GM23338 (cell line): ENCODE measurements around the gene CRISPLD2. TPM values are rescaled to one million over a fixed set of nuclear protein-coding genes. Genes with fewer than 3 reads are reported as not detected.
A peak's percentile ranks its signal among the peaks of the same experiment; 100 is the strongest.

Experiments used
- ATAC-seq: fragments of 200-7000 bp; cut with Tn5 transposase; 3 replicates; pipeline ENCODE4 v1.9.1; 2020
- DNase-seq: peaks from one replicate; pipeline ENCODE4 v3.0.0-alpha.2; 2015; ENCODE audit warnings: low spot score
- H2AFZ ChIP-seq: fragments of 200-600 bp; sonication (generic); 2 replicates; pipeline ENCODE4 v1.8.0; 2016; ENCODE audit warnings: antibody characterized with exemption, mild to moderate bottlenecking, moderate library complexity
- H3F3A ChIP-seq: fragments of 200-600 bp; sonication (generic); replicated peaks from 2 replicates; pipeline ENCODE4 v1.8.0; 2017; ENCODE audit warnings: antibody characterized with exemption, mixed run types, low read depth
- H3K27ac ChIP-seq: fragments of 200-600 bp; sonication (generic); 2 replicates; pipeline ENCODE4 v1.6.1; 2016; ENCODE audit warnings: low read depth
- H3K27me3 ChIP-seq: fragments of 200-600 bp; sonication (generic); 2 replicates; pipeline ENCODE4 v1.8.0; 2016; ENCODE audit warnings: mild to moderate bottlenecking, mixed run types, moderate library complexity; ENCODE audit not compliant: insufficient read depth
- H3K36me3 ChIP-seq: fragments of 200-600 bp; sonication (generic); 2 replicates; pipeline ENCODE4 v1.8.0; 2016; ENCODE audit warnings: mild to moderate bottlenecking; ENCODE audit not compliant: insufficient read depth
- H3K4me1 ChIP-seq: fragments of 200-600 bp; sonication (generic); 2 replicates; pipeline ENCODE4 v1.8.0; 2016; ENCODE audit warnings: mild to moderate bottlenecking, moderate library complexity; ENCODE audit not compliant: insufficient read depth
- H3K4me2 ChIP-seq: fragments of 200-600 bp; sonication (generic); 2 replicates; pipeline ENCODE4 v1.7.1; 2017; ENCODE audit warnings: mixed run types
- H3K4me3 ChIP-seq: fragments of 200-600 bp; sonication (generic); 2 replicates; pipeline ENCODE4 v1.6.1; 2016; ENCODE audit warnings: mixed run types
- H3K79me2 ChIP-seq: fragments of 200-600 bp; sonication (generic); replicated peaks from 2 replicates; pipeline ENCODE4 v1.8.0; 2017; ENCODE audit warnings: mild to moderate bottlenecking; ENCODE audit not compliant: insufficient read depth
- H3K9me2 ChIP-seq: fragments of 200-600 bp; sonication (generic); 2 replicates; pipeline ENCODE4 v1.8.0; 2017; ENCODE audit not compliant: insufficient read depth
- H4K20me1 ChIP-seq: fragments of 200-600 bp; sonication (generic); replicated peaks from 2 replicates; pipeline ENCODE4 v1.8.0; 2017; ENCODE audit warnings: mild to moderate bottlenecking; ENCODE audit not compliant: insufficient read depth
- H3K27ac Mint-ChIP-seq: 2 replicates; pipeline ENCODE4 v1.8.0; 2020; ENCODE audit warnings: inconsistent platforms, mild to moderate bottlenecking, moderate library complexity, mixed read lengths
- H3K27me3 Mint-ChIP-seq: 3 replicates; pipeline ENCODE4 v1.8.0; 2022; ENCODE audit warnings: low read depth, mild to moderate bottlenecking, moderate library complexity, mixed read lengths, inconsistent platforms; ENCODE audit not compliant: insufficient read depth, poor library complexity
- H3K36me3 Mint-ChIP-seq: 3 replicates; pipeline ENCODE4 v1.8.0; 2021; ENCODE audit warnings: low read depth, mild to moderate bottlenecking, inconsistent platforms, moderate library complexity, mixed read lengths
- H3K4me1 Mint-ChIP-seq: 3 replicates; pipeline ENCODE4 v1.8.0; 2020; ENCODE audit warnings: mild to moderate bottlenecking, inconsistent platforms, mixed read lengths
- H3K4me3 Mint-ChIP-seq: 3 replicates; pipeline ENCODE4 v1.8.0; 2021; ENCODE audit warnings: moderate library complexity, mild to moderate bottlenecking, inconsistent platforms, mixed read lengths
- H3K9me3 Mint-ChIP-seq: 3 replicates; pipeline ENCODE4 v1.8.0; 2020; ENCODE audit warnings: moderate library complexity, mild to moderate bottlenecking, inconsistent platforms, mixed read lengths
- ETS1 ChIP-seq: IDR thresholded peaks from 2 replicates; pipeline ENCODE4 v1.6.1; 2016; ENCODE audit warnings: antibody characterized with exemption
- EZH2phosphoT487 ChIP-seq: fragments of 200-600 bp; sonication (generic); IDR thresholded peaks from one replicate; pipeline ENCODE4 v1.8.1; 2018; ENCODE audit warnings: antibody characterized with exemption; ENCODE audit not compliant: unreplicated experiment
- NANOG ChIP-seq: IDR thresholded peaks from 2 replicates; pipeline ENCODE4 v1.6.1; 2016; ENCODE audit warnings: antibody characterized with exemption, borderline replicate concordance
- POLR2AphosphoS5 ChIP-seq: IDR thresholded peaks from 2 replicates; pipeline ENCODE4 v1.6.1; 2016; ENCODE audit warnings: antibody characterized with exemption, low read depth
- REST ChIP-seq: IDR thresholded peaks from one replicate; pipeline ENCODE4 v1.6.1; 2018; ENCODE audit warnings: antibody characterized with exemption; ENCODE audit not compliant: unreplicated experiment
- STAT1 ChIP-seq: IDR thresholded peaks from one replicate; pipeline ENCODE4 v1.6.1; 2016; ENCODE audit warnings: antibody characterized with exemption; ENCODE audit not compliant: unreplicated experiment
- ZNF114 ChIP-seq: fragments of 250-450 bp; sonication (Bioruptor Pico); IDR thresholded peaks from 2 replicates; pipeline ENCODE4 v1.5.0; 2020; ENCODE audit warnings: mild to moderate bottlenecking, moderate library complexity
- ZNF462 ChIP-seq: fragments of 250-450 bp; sonication (Bioruptor Pico); IDR thresholded peaks from 2 replicates; pipeline ENCODE4 v1.5.0; 2020; ENCODE audit warnings: mild to moderate bottlenecking, moderate library complexity
- polyA plus RNA-seq: library from polyadenylated mRNA; unstranded; fragments of >200 nt; fragmentation: Nextera tagmentation; extraction: Ambion mirVana; gene quantifications from 2 replicates; pipeline ENCODE4 v1.2.1, GENCODE V29; 2016
- total RNA-seq: library from RNA; depleted of rRNA; stranded (reverse); fragments of >200 nt; shearing (Covaris generic); gene quantifications from 2 replicates; pipeline ENCODE4 v1.2.3, GENCODE V29; 2014

CRISPLD2 gene
- total and polyA plus RNA-seq, 2 experiments from 2014 or later, result 2.6 to 8.3 TPM

- Histone ChIP-seq H3K4me1 (peaks cover 39% of the 10 kb centered on the region), H3K27ac (no peak overlapping the region), H2AFZ (no peak overlapping the region), H3K36me3 (no peaks in the 10 kb centered on the region), H3K4me3 (no peak overlapping the region), H3K9me2 (no peaks in the 10 kb centered on the region), H3K79me2 (no peaks in the 10 kb centered on the region), H3F3A (peaks cover 8% of the 10 kb centered on the region; the same call in 1 of the 2 replicates), H4K20me1 (no peaks in the 10 kb centered on the region), H3K4me2 (no peak overlapping the region), H3K27me3 (no peaks in the 10 kb centered on the region)
- no peak overlapping the region for H3K4me3 Mint-ChIP-seq
- peaks cover 8% of the 10 kb centered on the region for H3K27me3 Mint-ChIP-seq
- no peak overlapping the region for H3K27ac Mint-ChIP-seq
- DNase-seq (no peak), ATAC-seq (no peak)
- peaks cover 38% of the 10 kb centered on the region for H3K4me1 Mint-ChIP-seq
- H3K36me3 Mint-ChIP-seq, result peaks cover 5% of the 10 kb centered on the region; the same call in 2 of the 3 replicates
- no peak for TF ChIP-seq ZNF114 (CRISPR knock-in tag)
- no peak for TF ChIP-seq STAT1
- TF ChIP-seq ETS1, result no peak
- TF ChIP-seq REST, result no peak
- no peaks in the 10 kb centered on the region for H3K9me3 Mint-ChIP-seq
These were observed 62.1 kb downstream of the CRISPLD2 start for GRCh38 chr16:84881702-84882521.

- Mint-ChIP-seq H3K36me3 (peaks cover 5% of the 10 kb centered on the region; the same call in 2 of the 3 replicates), H3K27ac (no peak overlapping the region)
- ATAC-seq, result peak; percentile 22; the same call in 1 of the 3 replicates
- TF ChIP-seq STAT1 (no peak), POLR2AphosphoS5 (no peak), EZH2phosphoT487 (no peak), ETS1 (no peak), ZNF114 (CRISPR knock-in tag) (no peak), NANOG (no peak), ZNF462 (no peak)
These were observed 63.5 kb downstream of the CRISPLD2 start for GRCh38 chr16:84883301-84883700.

More at GRCh38 chr16:84883301-84883700, 63.5 kb downstream of the CRISPLD2 start:
- peaks cover 42% of the 10 kb centered on the region for H3K4me1 ChIP-seq
- H3K36me3 ChIP-seq, result no peaks in the 10 kb centered on the region
- no peak overlapping the region for H3K4me2 ChIP-seq
- no peak for DNase-seq
- Mint-ChIP-seq H3K9me3 (no peaks in the 10 kb centered on the region), H3K27me3 (peaks cover 8% of the 10 kb centered on the region), H3K4me1 (peaks cover 43% of the 10 kb centered on the region), H3K4me3 (no peak overlapping the region)
- H3K9me2 ChIP-seq, result no peaks in the 10 kb centered on the region
- H4K20me1 ChIP-seq, result no peaks in the 10 kb centered on the region
- peaks cover 8% of the 10 kb centered on the region; the same call in 1 of the 2 replicates for H3F3A ChIP-seq
- H3K4me3 ChIP-seq, result no peak overlapping the region
- H3K79me2 ChIP-seq, result no peaks in the 10 kb centered on the region
- no peaks in the 10 kb centered on the region for H3K27me3 ChIP-seq
- no peak overlapping the region for H2AFZ ChIP-seq
- H3K27ac ChIP-seq, result no peak overlapping the region
